ENCODE results near the gene NUP153.

NUP153 gene

GRCh38 chr6:17577059-17577458 is 129.7 kb downstream of the NUP153 start:
- H3K9ac ChIP-seq (ENCODE audit: low read depth, low read length, poor library complexity, severe bottlenecking), result no peak overlapping the region
- no peaks in the 10 kb centered on the region for H3K79me2 ChIP-seq (ENCODE audit: insufficient read depth, low read length)
- TF ChIP-seq CTCF (conservative IDR thresholded peaks at IDR 0.05; ENCODE audit: low read length), result no peak
- TF ChIP-seq EZH2phosphoT487 (IDR thresholded peaks at IDR 0.05; ENCODE audit: borderline replicate concordance), result no peak

GRCh38 chr6:17574866-17575560 is 131.7 kb downstream of the NUP153 start:
- Histone ChIP-seq H3K36me3 (ENCODE audit: insufficient read depth, low read length) (no peaks in the 10 kb centered on the region), H3K4me2 (ENCODE audit: low read depth, low read length, poor library complexity, severe bottlenecking) (no peak overlapping the region), H4K20me1 (ENCODE audit: insufficient read depth, low read length, poor library complexity, severe bottlenecking) (no peaks in the 10 kb centered on the region), H3K9ac (ENCODE audit: low read depth, low read length, poor library complexity, severe bottlenecking) (no peak overlapping the region), H3K9me3 (ENCODE audit: insufficient read depth, low read depth, low read length) (no peaks in the 10 kb centered on the region), H3F3A (ENCODE audit: low read depth) (no peaks in the 10 kb centered on the region), H3K27me3 (ENCODE audit: insufficient read depth, low read length, poor library complexity, severe bottlenecking) (no peaks in the 10 kb centered on the region), H2AFZ (ENCODE audit: low read length) (no peak overlapping the region), H3K4me1 (ENCODE audit: insufficient read depth, low read length, poor library complexity, severe bottlenecking) (no peaks in the 10 kb centered on the region), H3K9me2 (replicated peaks; ENCODE audit: low read depth, low read length) (no peaks in the 10 kb centered on the region), H3K4me3 (ENCODE audit: low read length, poor library complexity, severe bottlenecking) (no peak overlapping the region), H3K79me2 (ENCODE audit: insufficient read depth, low read length) (no peaks in the 10 kb centered on the region)
- TF ChIP-seq CTCF (conservative IDR thresholded peaks at IDR 0.05; ENCODE audit: low read length), result no peak
- TF ChIP-seq EZH2phosphoT487 (IDR thresholded peaks at IDR 0.05; ENCODE audit: borderline replicate concordance), result no peak

More at GRCh38 chr6:17577059-17577458, 129.7 kb downstream of the NUP153 start:
- H3K9me3 ChIP-seq (ENCODE audit: insufficient read depth, low read depth, low read length), result no peaks in the 10 kb centered on the region
- H3K4me3 ChIP-seq (ENCODE audit: low read length, poor library complexity, severe bottlenecking), result no peak overlapping the region
- no peak overlapping the region for H2AFZ ChIP-seq (ENCODE audit: low read length)
- H3K36me3 ChIP-seq (ENCODE audit: insufficient read depth, low read length), result no peaks in the 10 kb centered on the region
- no peaks in the 10 kb centered on the region for H3K4me1 ChIP-seq (ENCODE audit: insufficient read depth, low read length, poor library complexity, severe bottlenecking)
- no peaks in the 10 kb centered on the region for H3F3A ChIP-seq (ENCODE audit: low read depth)
- H4K20me1 ChIP-seq (ENCODE audit: insufficient read depth, low read length, poor library complexity, severe bottlenecking), result no peaks in the 10 kb centered on the region
- H3K27me3 ChIP-seq (ENCODE audit: insufficient read depth, low read length, poor library complexity, severe bottlenecking), result no peaks in the 10 kb centered on the region
- H3K4me2 ChIP-seq (ENCODE audit: low read depth, low read length, poor library complexity, severe bottlenecking), result no peak overlapping the region
- no peaks in the 10 kb centered on the region for H3K9me2 ChIP-seq (replicated peaks; ENCODE audit: low read depth, low read length)

DNA sequence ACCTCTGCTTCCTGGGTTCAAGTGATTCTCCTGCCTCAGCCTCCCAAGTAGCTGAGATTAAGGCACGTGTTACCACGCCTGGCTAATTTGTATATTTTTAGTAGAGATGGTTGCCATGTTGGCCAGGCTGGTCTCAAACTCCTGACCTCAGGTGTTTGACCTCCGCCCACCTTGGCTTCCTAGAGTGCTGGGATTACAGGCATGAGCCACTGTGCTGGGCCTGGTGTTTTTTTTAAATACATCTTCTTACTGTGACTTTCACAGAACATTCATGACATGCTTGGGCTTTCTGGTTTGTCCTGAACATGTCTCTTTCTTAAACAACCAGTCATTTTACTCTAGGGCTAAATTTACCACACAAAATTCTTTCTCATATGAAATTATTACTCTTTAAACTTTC is 141.3 kb downstream of the NUP153 start:
- Histone ChIP-seq H3K9ac (ENCODE audit: low read depth, low read length, poor library complexity, severe bottlenecking) (no peak overlapping the region), H3K9me3 (ENCODE audit: insufficient read depth, low read depth, low read length) (0 out of 2 replicates have a peak, but pooled peaks cover 7% of the 10 kb centered on the region), H3F3A (ENCODE audit: low read depth) (no peaks in the 10 kb centered on the region), H3K27me3 (ENCODE audit: insufficient read depth, low read length, poor library complexity, severe bottlenecking) (no peaks in the 10 kb centered on the region), H3K9me2 (replicated peaks; ENCODE audit: low read depth, low read length) (no peaks in the 10 kb centered on the region), H3K4me3 (ENCODE audit: low read length, poor library complexity, severe bottlenecking) (no peak overlapping the region), H4K20me1 (ENCODE audit: insufficient read depth, low read length, poor library complexity, severe bottlenecking) (no peaks in the 10 kb centered on the region), H2AFZ (ENCODE audit: low read length) (no peak overlapping the region), H3K79me2 (ENCODE audit: insufficient read depth, low read length) (no peaks in the 10 kb centered on the region), H3K36me3 (ENCODE audit: insufficient read depth, low read length) (no peaks in the 10 kb centered on the region), H3K4me2 (ENCODE audit: low read depth, low read length, poor library complexity, severe bottlenecking) (no peak overlapping the region), H3K4me1 (ENCODE audit: insufficient read depth, low read length, poor library complexity, severe bottlenecking) (no peaks in the 10 kb centered on the region)
- TF ChIP-seq EZH2phosphoT487 (IDR thresholded peaks at IDR 0.05; ENCODE audit: borderline replicate concordance) (no peak), CTCF (conservative IDR thresholded peaks at IDR 0.05; ENCODE audit: low read length) (no peak)
